ENCODE results near the gene KCNE4. TPM values are rescaled to one million over a fixed set of nuclear protein-coding genes. Genes with fewer than 3 reads are reported as not detected.

Gene KCNE4
- total RNA-seq, 1 donor from 2014 or later, result 0.27 TPM

GRCh38 chr2:223092667-223093066, 40.7 kb downstream of the KCNE4 start:
- no peak overlapping the region for H3K4me3 Mint-ChIP-seq (ENCODE audit: unreplicated experiment)
- Histone ChIP-seq H3K4me2 (ENCODE audit: low read length) (no peak overlapping the region), H3K79me2 (ENCODE audit: insufficient read depth, low read length) (no peaks in the 10 kb centered on the region), H3K27me3 (ENCODE audit: insufficient read depth, low read length) (no peaks in the 10 kb centered on the region), H3K27ac (ENCODE audit: low read depth, low read length) (no peak overlapping the region), H3K4me3 (ENCODE audit: insufficient read depth, low read depth, low read length) (no peak overlapping the region), H3K4me1 (ENCODE audit: insufficient read depth, low read length) (peaks cover 5% of the 10 kb centered on the region), H3K36me3 (ENCODE audit: insufficient read depth, low read length) (no peaks in the 10 kb centered on the region), H3K9ac (ENCODE audit: low read length) (no peak overlapping the region), H3K9me3 (ENCODE audit: insufficient read depth, low read depth, low read length) (no peaks in the 10 kb centered on the region), H2AFZ (ENCODE audit: low read depth, low read length) (no peak overlapping the region), H4K20me1 (ENCODE audit: insufficient read depth, low read length) (no peaks in the 10 kb centered on the region)
- DNase-seq (ENCODE audit: low read depth), result no peak
- H3K27ac Mint-ChIP-seq (ENCODE audit: unreplicated experiment), result no peak overlapping the region
- peaks cover 1% of the 10 kb centered on the region for H3K4me1 Mint-ChIP-seq (ENCODE audit: low read depth, unreplicated experiment)
- TF ChIP-seq EZH2 (IDR thresholded peaks at IDR 0.05; ENCODE audit: insufficient read depth, low read length) (no peak), CTCF (IDR thresholded peaks at IDR 0.05; ENCODE audit: insufficient read depth, low read depth, low read length) (no peak)
- peaks cover 7% of the 10 kb centered on the region for H3K9me3 Mint-ChIP-seq (ENCODE audit: unreplicated experiment)
- peaks cover 2% of the 10 kb centered on the region for H3K36me3 Mint-ChIP-seq (ENCODE audit: low read depth, unreplicated experiment)
- no peaks in the 10 kb centered on the region for H3K27me3 Mint-ChIP-seq (ENCODE audit: low read depth, unreplicated experiment)
- no peak for FAIRE-seq

GRCh38 chr2:223093436-223094241, 41.6 kb downstream of the KCNE4 start:
- FAIRE-seq, result peak; percentile 72
- Histone ChIP-seq H3K36me3 (ENCODE audit: insufficient read depth, low read length) (no peaks in the 10 kb centered on the region), H3K4me3 (ENCODE audit: insufficient read depth, low read depth, low read length) (no peak overlapping the region), H2AFZ (ENCODE audit: low read depth, low read length) (no peak overlapping the region), H3K4me2 (ENCODE audit: low read length) (peak overlapping the region; percentile 58), H3K4me1 (ENCODE audit: insufficient read depth, low read length) (peaks cover 5% of the 10 kb centered on the region), H3K27ac (ENCODE audit: low read depth, low read length) (peak overlapping the region; percentile 25), H3K27me3 (ENCODE audit: insufficient read depth, low read length) (no peaks in the 10 kb centered on the region), H4K20me1 (ENCODE audit: insufficient read depth, low read length) (no peaks in the 10 kb centered on the region), H3K9ac (ENCODE audit: low read length) (no peak overlapping the region), H3K9me3 (ENCODE audit: insufficient read depth, low read depth, low read length) (no peaks in the 10 kb centered on the region), H3K79me2 (ENCODE audit: insufficient read depth, low read length) (no peaks in the 10 kb centered on the region)
- Mint-ChIP-seq H3K4me3 (ENCODE audit: unreplicated experiment) (no peak overlapping the region), H3K9me3 (ENCODE audit: unreplicated experiment) (peaks cover 7% of the 10 kb centered on the region), H3K27ac (ENCODE audit: unreplicated experiment) (no peak overlapping the region), H3K36me3 (ENCODE audit: low read depth, unreplicated experiment) (peaks cover 2% of the 10 kb centered on the region), H3K4me1 (ENCODE audit: low read depth, unreplicated experiment) (peaks cover 1% of the 10 kb centered on the region), H3K27me3 (ENCODE audit: low read depth, unreplicated experiment) (no peaks in the 10 kb centered on the region)
- DNase-seq (ENCODE audit: low read depth), result peak; percentile 89
- TF ChIP-seq CTCF (IDR thresholded peaks at IDR 0.05; ENCODE audit: insufficient read depth, low read depth, low read length) (no peak), EZH2 (IDR thresholded peaks at IDR 0.05; ENCODE audit: insufficient read depth, low read length) (no peak)

- FAIRE-seq (peak; percentile 13), DNase-seq (ENCODE audit: low read depth) (no peak)
- H3K9ac ChIP-seq (ENCODE audit: low read length), result no peak overlapping the region
- H4K20me1 ChIP-seq (ENCODE audit: insufficient read depth, low read length), result no peaks in the 10 kb centered on the region
- peaks cover 5% of the 10 kb centered on the region for H3K4me1 ChIP-seq (ENCODE audit: insufficient read depth, low read length)
- peaks cover 2% of the 10 kb centered on the region for H3K36me3 Mint-ChIP-seq (ENCODE audit: low read depth, unreplicated experiment)
- no peaks in the 10 kb centered on the region for H3K79me2 ChIP-seq (ENCODE audit: insufficient read depth, low read length)
- H3K4me3 Mint-ChIP-seq (ENCODE audit: unreplicated experiment), result no peak overlapping the region
- H3K27me3 ChIP-seq (ENCODE audit: insufficient read depth, low read length), result no peaks in the 10 kb centered on the region
- H3K9me3 ChIP-seq (ENCODE audit: insufficient read depth, low read depth, low read length), result no peaks in the 10 kb centered on the region
- H3K27ac Mint-ChIP-seq (ENCODE audit: unreplicated experiment), result no peak overlapping the region
- TF ChIP-seq CTCF (IDR thresholded peaks at IDR 0.05; ENCODE audit: insufficient read depth, low read depth, low read length) (no peak), EZH2 (IDR thresholded peaks at IDR 0.05; ENCODE audit: insufficient read depth, low read length) (no peak)
- H3K27ac ChIP-seq (ENCODE audit: low read depth, low read length), result no peak overlapping the region
- H3K36me3 ChIP-seq (ENCODE audit: insufficient read depth, low read length), result no peaks in the 10 kb centered on the region
- H3K4me2 ChIP-seq (ENCODE audit: low read length), result no peak overlapping the region
- peaks cover 8% of the 10 kb centered on the region for H3K4me1 Mint-ChIP-seq (ENCODE audit: low read depth, unreplicated experiment)
- H2AFZ ChIP-seq (ENCODE audit: low read depth, low read length), result no peak overlapping the region
- no peak overlapping the region for H3K4me3 ChIP-seq (ENCODE audit: insufficient read depth, low read depth, low read length)
- peaks cover 2% of the 10 kb centered on the region for H3K27me3 Mint-ChIP-seq (ENCODE audit: low read depth, unreplicated experiment)
- peaks cover 9% of the 10 kb centered on the region for H3K9me3 Mint-ChIP-seq (ENCODE audit: unreplicated experiment)
These were observed 43.2 kb downstream of the KCNE4 start for GRCh38 chr2:223095207-223095606.
